Measurements from ENCODE around the gene KRTAP10-1.

The KRTAP10-1 gene

GRCh38 chr21:44516342-44516741 is 23.7 kb downstream of the KRTAP10-1 start:
- no peak for DNase-seq (ENCODE audit: low read depth in 2 of 3, low spot score in 1 of 3)

- DNase-seq (ENCODE audit: low read depth in 2 of 3, low spot score in 1 of 3), result no peak
Measured at GRCh38 chr21:44515359-44516165, 24.4 kb downstream of the KRTAP10-1 start.

DNA sequence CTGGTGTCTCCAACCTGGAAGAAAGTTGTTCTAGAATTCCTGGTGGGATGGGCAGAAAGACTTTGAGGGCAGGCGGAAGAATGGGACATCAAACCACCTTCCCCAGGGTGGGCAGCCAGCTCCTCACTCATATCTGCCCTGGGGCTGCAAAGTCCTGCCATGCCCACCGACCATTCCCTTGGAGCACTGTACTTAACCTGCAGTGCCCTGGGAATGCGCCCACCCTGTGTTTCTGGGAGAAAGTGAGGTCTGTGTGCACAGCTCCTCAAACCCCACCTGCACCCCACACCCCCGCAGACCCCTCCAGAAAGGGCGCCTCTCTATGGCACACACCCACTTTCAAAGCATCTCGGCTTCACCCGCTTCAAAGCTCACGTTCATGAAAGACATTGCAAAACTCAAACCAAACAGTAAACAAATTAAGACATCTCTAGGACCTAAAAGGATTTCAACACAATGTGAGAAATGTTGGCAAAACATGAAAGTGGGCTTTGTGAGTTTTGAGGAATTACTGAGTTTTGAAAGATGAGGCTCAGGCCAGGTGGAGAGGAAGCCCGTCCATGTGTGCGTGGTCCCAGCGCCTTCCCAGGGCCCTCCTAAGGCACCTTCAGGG is 25.1 kb downstream of the KRTAP10-1 start:
- DNase-seq (ENCODE audit: low read depth in 2 of 3, low spot score in 1 of 3), result no peak

GRCh38 chr21:44514218-44514520 is 25.8 kb downstream of the KRTAP10-1 start:
- DNase-seq (ENCODE audit: low read depth in 2 of 3, low spot score in 1 of 3), result no peak

DNA sequence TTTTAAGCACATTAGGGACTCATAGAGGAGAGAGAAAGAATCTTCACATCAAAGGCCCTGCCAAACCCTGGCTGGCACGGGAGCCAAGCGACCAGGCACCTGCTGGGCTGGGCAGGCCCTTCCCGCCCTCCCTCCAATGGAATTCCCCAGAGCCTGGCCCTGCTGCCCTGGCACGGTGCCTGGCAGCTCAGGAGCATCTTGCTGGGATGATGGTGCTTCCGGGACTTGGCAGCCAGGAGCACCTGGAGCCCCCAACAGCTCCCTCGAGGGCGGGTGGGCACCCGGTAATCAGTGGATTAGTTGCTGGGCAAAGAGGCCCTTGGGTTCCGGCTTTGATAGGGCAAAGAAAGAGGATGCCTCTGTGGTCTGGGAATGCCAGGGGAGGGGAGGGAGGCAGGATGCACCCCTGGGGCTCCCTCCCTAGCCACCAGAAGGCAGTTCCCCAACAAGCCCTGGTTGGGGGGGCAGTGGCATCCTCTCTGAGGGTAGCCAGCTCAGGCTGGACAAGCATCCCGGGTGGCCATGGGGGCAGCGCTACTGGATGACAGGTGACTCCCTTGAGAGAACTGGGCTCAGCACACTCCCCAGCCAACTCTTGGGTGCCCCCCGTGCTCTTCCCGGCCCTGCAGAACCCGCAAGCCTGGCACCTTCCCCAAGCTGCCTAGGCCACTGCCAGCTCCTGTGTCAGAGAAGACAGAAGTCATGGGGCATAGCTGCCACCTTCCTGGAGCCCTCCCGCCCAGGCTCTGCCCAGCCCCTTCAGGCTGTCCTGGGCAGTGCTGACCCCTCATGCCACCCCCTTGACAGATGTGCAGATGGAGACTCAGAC is 26.4 kb downstream of the KRTAP10-1 start:
- DNase-seq (ENCODE audit: low read depth in 2 of 3, low spot score in 1 of 3), result no peak

DNA sequence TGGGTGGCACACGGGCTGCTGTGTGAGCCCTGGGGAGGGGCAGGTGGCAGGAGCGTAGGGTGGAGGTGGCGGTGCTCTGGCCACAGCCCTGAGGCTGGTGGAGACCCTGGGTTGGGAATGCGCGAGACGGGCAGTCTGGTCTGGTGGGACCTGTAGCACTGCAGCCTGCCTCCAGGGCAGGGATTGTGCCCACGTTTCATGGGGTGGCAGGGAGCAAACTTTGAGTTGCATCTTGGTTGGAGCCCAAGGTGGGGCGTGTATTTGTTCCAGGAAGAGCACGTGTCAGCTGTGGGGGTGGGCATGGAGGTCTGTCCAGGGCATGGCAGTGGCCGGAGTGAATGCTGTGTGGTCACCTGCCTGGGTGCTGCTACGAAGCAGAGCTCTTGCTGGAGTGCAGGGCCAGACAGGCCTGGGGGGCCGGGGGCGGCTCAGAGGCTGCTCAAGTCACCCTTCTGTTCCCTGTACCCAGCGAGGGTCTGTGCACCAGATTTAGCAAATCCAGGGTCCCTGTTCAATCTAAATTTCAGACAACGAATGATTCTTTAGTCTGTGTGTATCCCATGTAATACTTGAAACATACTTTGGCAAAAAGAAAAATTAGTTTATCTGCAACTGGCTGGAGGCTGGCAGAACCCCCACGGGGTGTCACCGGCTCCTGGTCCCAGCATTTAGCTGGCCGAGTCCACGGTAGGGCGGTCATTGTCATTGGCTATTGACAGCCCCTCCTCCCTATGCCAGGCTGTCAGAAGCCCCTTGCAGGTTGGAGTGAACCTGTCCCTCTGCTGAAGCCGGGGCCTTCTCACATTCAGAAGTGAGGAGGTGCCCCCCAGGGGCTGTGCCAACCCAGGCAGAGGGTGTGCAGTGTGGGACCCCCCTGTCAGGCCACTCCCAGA is 27.3 kb downstream of the KRTAP10-1 start:
- no peak for DNase-seq (ENCODE audit: low read depth in 2 of 3, low spot score in 1 of 3)

GRCh38 chr21:44511938-44512275 is 28.1 kb downstream of the KRTAP10-1 start:
- DNase-seq (ENCODE audit: low read depth in 2 of 3, low spot score in 1 of 3), result no peak

DNA sequence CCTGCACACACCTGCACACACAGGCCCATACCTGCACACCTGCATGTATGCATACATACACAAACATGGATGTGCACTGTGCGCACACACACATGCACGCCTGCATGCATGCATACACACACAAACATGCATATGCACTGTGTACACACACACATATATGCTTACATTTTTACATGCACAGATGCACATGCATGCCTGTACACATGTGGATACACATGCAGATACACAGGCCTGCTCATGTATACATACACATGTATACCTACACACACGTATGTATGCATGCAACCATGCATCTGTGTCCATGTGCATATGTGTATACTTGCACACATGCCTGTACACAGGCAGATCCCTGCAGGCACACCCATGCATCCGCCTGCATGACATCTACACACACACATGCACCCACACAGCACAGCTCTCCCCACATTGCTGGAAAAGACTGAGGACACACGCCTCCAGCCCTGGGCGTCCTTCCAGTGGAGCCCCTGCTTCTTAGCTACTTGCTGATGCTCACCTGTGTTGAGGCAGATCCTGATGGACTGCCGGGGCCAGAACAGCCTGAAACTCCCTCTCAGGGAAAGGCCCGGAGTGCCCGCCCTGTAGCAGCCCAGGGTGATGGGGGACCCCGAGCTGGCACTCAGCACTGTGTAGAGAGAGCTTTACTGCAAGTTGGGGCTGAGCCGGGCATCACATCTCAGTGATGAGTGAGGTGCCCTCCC is 28.6 kb downstream of the KRTAP10-1 start:
- DNase-seq (ENCODE audit: low read depth in 2 of 3, low spot score in 1 of 3), result no peak

DNA sequence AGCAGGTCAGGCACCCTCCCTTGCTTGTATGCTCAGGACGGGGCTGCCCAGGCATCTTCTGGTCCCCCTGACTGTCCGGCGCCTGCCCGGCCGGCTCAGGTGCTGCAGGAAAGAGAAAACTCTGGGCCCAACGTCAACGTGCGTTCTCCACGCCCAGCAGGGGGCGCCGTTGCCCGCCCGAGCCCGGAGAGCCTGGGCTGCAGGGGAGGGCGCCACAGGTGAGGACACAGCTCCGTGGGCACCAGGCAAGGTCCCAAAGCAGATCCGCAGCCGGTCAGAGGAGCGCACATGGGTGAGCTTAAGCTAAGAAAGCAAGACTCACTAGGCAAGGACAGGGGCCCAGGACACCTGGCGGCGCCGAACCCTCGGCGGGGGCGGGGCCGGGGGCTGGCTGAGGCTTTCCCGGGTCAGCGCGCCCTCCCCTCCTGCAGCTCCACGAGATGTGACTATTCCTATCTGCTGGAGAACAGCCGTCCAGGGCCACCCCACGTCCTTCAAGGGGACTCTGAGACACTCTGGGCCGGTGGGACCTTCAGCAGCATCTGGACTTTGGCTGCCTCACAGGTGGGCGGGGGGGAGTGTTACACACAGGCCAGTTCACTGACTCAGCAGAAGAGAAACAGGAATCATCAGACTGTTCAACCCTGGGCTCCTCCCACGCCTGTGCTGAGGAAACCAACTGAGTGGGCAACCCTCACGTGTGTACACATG is 29.3 kb downstream of the KRTAP10-1 start:
- peak; percentile 44 to 69 (median 61) for DNase-seq (ENCODE audit: low read depth in 2 of 3, low spot score in 1 of 3)

- DNase-seq (ENCODE audit: low read depth in 2 of 3, low spot score in 1 of 3), result no peak
Measured at GRCh38 chr21:44510109-44510507, 29.9 kb downstream of the KRTAP10-1 start.

DNA sequence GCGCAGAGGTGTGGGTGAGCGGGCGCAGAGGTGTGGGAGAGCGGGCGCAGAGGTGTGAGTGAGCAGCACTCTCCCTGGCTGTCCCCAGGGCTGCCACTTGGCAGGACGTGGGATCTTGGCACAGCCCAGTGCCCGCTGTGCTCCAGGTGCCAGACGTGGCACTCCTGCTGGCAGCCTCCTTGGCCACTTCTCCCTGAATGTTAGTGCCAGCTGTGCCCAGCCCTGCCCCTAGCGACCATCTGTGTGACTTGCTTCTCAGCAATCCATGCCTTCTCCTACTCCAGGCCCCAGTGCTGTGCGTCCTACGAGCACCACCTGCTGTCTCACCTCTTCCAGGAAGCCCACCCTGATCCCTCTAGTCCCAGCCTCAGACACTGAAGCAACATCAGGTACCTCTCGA is 30.5 kb downstream of the KRTAP10-1 start:
- DNase-seq (ENCODE audit: low read depth in 2 of 3, low spot score in 1 of 3), result no peak

DNA sequence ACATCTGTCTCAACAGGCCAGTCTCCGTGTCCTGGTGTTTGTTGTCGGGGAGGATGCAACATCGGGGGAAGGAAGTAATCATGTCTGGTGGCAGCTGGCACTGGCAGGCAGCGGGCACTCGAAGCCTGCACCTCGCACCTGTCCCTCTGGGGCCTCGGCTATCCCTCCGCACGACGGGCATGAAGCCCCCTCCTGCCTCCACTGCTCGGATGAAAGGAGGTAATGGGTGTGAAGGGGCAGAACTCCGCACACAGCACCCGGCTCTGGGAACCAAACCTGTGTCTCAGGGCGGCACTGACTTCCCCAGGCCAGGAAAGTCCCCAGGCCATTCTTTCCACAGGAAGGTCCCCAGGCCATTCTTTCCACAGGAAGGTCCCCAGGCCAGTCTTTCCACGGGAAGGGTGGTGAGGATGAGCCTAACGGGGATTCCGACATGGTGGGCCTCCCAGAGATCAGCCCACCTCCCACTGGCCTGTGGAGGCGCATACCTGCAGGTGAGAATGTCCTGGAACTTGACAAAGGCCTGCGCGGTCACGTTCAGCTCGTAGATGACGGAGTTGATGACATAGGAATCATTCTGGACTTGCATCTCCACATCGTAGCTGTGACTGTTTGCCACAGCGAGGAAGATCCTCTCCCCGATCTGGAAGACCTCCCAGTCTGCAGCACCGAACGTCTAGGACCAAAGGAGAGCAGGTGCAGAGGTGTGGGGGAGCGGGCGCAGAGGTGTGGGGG is 31.1 kb downstream of the KRTAP10-1 start:
- DNase-seq (ENCODE audit: low read depth in 2 of 3, low spot score in 1 of 3), result no peak

GRCh38 chr21:44508426-44508710 is 31.6 kb downstream of the KRTAP10-1 start:
- DNase-seq (ENCODE audit: low read depth in 2 of 3, low spot score in 1 of 3), result no peak

- no peak for DNase-seq (ENCODE audit: low read depth in 2 of 3, low spot score in 1 of 3)
Measured at GRCh38 chr21:44507673-44508425, 32.1 kb downstream of the KRTAP10-1 start.

DNA sequence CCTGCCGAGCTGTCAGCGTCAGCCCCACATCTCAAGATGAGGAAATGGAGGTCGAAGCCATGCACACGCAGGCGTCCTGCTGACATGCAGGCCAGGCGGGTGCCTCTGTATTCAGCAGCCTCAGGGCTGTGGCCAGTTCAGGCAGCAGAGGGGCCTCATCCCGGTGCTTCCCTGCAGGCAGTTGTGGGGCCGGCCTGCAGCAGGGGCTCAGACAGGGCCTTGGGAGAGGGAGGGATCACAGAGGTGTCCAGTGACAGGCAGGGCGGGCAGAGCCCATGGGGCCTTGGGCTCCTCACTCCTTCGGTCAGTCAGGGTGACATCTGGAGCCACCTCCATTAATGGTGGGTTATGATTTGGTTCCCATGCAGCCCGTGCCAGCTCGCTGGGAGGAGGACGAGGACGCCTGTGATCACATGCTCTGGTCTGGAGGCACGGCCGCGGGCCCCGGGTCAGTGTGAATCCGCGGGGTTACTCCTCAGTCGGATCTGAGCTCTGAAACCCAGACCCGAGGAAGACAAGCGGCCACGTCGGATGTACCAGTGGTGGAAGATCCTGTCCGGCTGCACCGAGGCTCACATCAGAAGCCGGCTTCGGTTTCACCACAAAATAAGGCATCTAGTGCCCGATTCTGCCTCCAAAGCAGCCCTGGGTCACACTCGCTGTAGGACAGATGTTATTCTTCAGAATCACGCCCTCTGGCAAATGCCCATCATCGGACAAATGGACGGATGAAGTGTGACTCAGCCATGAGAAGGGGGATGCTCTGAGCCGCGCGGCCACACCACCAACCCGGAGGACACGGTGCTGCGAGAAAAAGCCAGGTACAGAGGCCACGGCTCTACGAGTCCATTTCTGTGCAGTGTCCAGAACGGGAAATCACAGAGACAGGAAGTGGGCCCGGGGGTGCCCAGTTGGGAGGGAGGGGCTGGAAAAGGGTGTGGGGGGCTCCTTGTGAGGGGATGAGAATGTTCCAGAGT is 33.4 kb downstream of the KRTAP10-1 start:
- no peak for DNase-seq (ENCODE audit: low read depth in 2 of 3, low spot score in 1 of 3)

- no peak for DNase-seq (ENCODE audit: low read depth in 2 of 3, low spot score in 1 of 3)
Measured at GRCh38 chr21:44505673-44506278, 34.2 kb downstream of the KRTAP10-1 start.

GRCh38 chr21:44503901-44504399 is 36.0 kb downstream of the KRTAP10-1 start:
- DNase-seq (ENCODE audit: low read depth in 2 of 3, low spot score in 1 of 3), result no peak

Measured in stimulated activated CD4-positive, alpha-beta T cell treated with anti-CD3 and anti-CD28 coated beads, Interleukin-12 subunit alpha, Interleukin-12 subunit beta, amount 100 ng/mL, for 48 hours (primary cell).